K562 (cell line): ENCODE results near the gene OR2F1. TPM values are rescaled to one million over a fixed set of nuclear protein-coding genes. Genes with fewer than 3 reads are reported as not detected.

Experiments
- ATAC-seq: fragments of 200-7000 bp; cut with Tn5 transposase; 3 replicates; pipeline ENCODE4 v1.9.1; 2020; ENCODE audit warnings: moderate library complexity
- BruUV-seq: library from RNA; stranded (reverse); fragments of 400-500 nt; replicated peaks from 2 replicates; lab custom pipeline; 2021; lab: Mats Ljungman, UMichigan
- CTCF ChIA-PET: fragments of 300-600 bp; formaldehyde crosslinking; extraction: SDS; loops from one replicate; lab custom pipeline; 2021; ENCODE audit warnings: low intra/inter-chr PET ratio; lab: Yijun Ruan, JAX
- POLR2A ChIA-PET: fragments of 300-600, 350-650 bp; sonication (Branson Sonifier 250); formaldehyde crosslinking; extraction: SDS; loops from one replicate; lab custom pipeline; 2021; ENCODE audit warnings: antibody characterized with exemption, inconsistent platforms; lab: Yijun Ruan, JAX
- DNase-seq, 4 experiments: peaks; one replicate each; pipeline versions ENCODE4 v3.0.0 to v3.0.0-alpha.2; 2011 to 2018; ENCODE audit warnings: low spot score in 3 of 4, mixed read lengths in 3 of 4; ENCODE audit errors: extremely low read depth in 1 of 4
- FAIRE-seq: peaks from 2 replicates; lab custom pipeline; 2011; peaks lifted over from hg19 to GRCh38; lab: Jason Lieb, UNC
- H2AFZ ChIP-seq: 2 replicates; pipeline ENCODE4 v1.6.0; 2011; ENCODE audit warnings: low read depth, low read length, control low read depth, inconsistent platforms
- H3K27ac ChIP-seq: fragments of 200-600 bp; 3 replicates; pipeline ENCODE4 v1.8.0; 2011; ENCODE audit warnings: low read depth, mild to moderate bottlenecking, control low read depth, inconsistent platforms, low read length, moderate library complexity, mixed read lengths; ENCODE audit errors: extremely low read depth
- H3K27me3 ChIP-seq, 2 experiments: fragments of 300-600 bp in 1 of 2; 2 replicates in 1 of 2; 3 replicates in 1 of 2; pipeline versions ENCODE4 v1.6.0 to v1.8.0; 2011; ENCODE audit warnings: inconsistent platforms in 2 of 2, low read length in 2 of 2, mild to moderate bottlenecking in 1 of 2, mixed read lengths in 1 of 2, moderate library complexity in 1 of 2; ENCODE audit not compliant: control insufficient read depth in 2 of 2, insufficient read depth in 2 of 2
- H3K36me3 ChIP-seq: fragments of 300-600 bp; 3 replicates; pipeline ENCODE4 v1.8.0; 2011; ENCODE audit warnings: mild to moderate bottlenecking, low read length, inconsistent platforms; ENCODE audit not compliant: control insufficient read depth, insufficient read depth
- H3K4me1 ChIP-seq, 2 experiments: fragments of 200-600 bp in 1 of 2; replicated peaks in 1 of 2; 2 replicates in 1 of 2; 3 replicates in 1 of 2; pipeline versions ENCODE4 v1.5.1 to v1.8.0; 2011; ENCODE audit warnings: inconsistent platforms in 2 of 2, low read length in 2 of 2, mild to moderate bottlenecking in 1 of 2, mixed read lengths in 1 of 2, moderate library complexity in 1 of 2; ENCODE audit not compliant: control insufficient read depth in 2 of 2, insufficient read depth in 2 of 2
- H3K4me2 ChIP-seq: 2 replicates; pipeline ENCODE4 v1.6.1; 2011; ENCODE audit warnings: low read length, control low read depth, inconsistent platforms, mixed read lengths; ENCODE audit not compliant: insufficient read depth
- H3K4me3 ChIP-seq: fragments of 200-600 bp; sonication (generic), shearing (Covaris generic); 2 replicates; pipeline ENCODE4 v1.5.1; 2016; ENCODE audit warnings: control low read depth, inconsistent platforms
- H3K79me2 ChIP-seq: fragments of 200-600 bp; 3 replicates; pipeline ENCODE4 v1.8.0; 2011; ENCODE audit warnings: low read length, inconsistent platforms; ENCODE audit not compliant: control insufficient read depth, insufficient read depth
- H3K9ac ChIP-seq, 2 experiments: 2 replicates each; pipeline versions ENCODE4 v1.6.0 to v1.6.1; 2011; ENCODE audit warnings: low read depth in 2 of 2, low read length in 2 of 2, control low read depth in 1 of 2, inconsistent platforms in 1 of 2, mild to moderate bottlenecking in 1 of 2, mixed read lengths in 1 of 2; ENCODE audit not compliant: insufficient read depth in 1 of 2
- H3K9me1 ChIP-seq: one replicate; pipeline ENCODE4 v1.6.0; 2011; ENCODE audit warnings: inconsistent platforms, mild to moderate bottlenecking, low read length, moderate library complexity; ENCODE audit not compliant: control insufficient read depth, insufficient read depth
- H3K9me3 ChIP-seq: replicated peaks from 2 replicates; pipeline ENCODE4 v1.5.1; 2011; ENCODE audit warnings: low read depth, low read length, inconsistent platforms; ENCODE audit not compliant: control insufficient read depth, insufficient read depth
- H4K20me1 ChIP-seq: replicated peaks from 2 replicates; pipeline ENCODE4 v1.6.1; 2011; ENCODE audit warnings: low read length, inconsistent platforms, mixed read lengths; ENCODE audit not compliant: control insufficient read depth, insufficient read depth
- BCL6 ChIP-seq: fragments of 250-450 bp; sonication (Bioruptor Pico); IDR thresholded peaks from 2 replicates; pipeline ENCODE4 v1.4.0; 2020
- ETS1 ChIP-seq: conservative IDR thresholded peaks from 2 replicates; pipeline ENCODE4 v1.6.1; 2011; ENCODE audit warnings: low read depth, mild to moderate bottlenecking, low read length; ENCODE audit not compliant: control insufficient read depth
- FOXA3 ChIP-seq, 2 experiments: fragments of 450-650 bp in 1 of 2; sonication (generic) in 1 of 2; formaldehyde crosslinking; IDR thresholded peaks in 1 of 2; conservative IDR thresholded peaks in 1 of 2; 2 replicates each; pipeline versions ENCODE4 v1.4.0 to v1.8.0; 2020 to 2022; ENCODE audit warnings: mild to moderate bottlenecking in 2 of 2, missing genetic modification reagents in 1 of 2
- HNRNPK ChIP-seq: fragments of 200-400 bp; formaldehyde crosslinking; IDR thresholded peaks from one replicate; pipeline ENCODE4 v1.6.1; 2018; ENCODE audit warnings: mild to moderate bottlenecking, low read depth, low read length; ENCODE audit not compliant: poor library complexity, severe bottlenecking
- NUFIP1 ChIP-seq: fragments of 450-650 bp; IDR thresholded peaks from 2 replicates; pipeline ENCODE4 v1.6.1; 2018; ENCODE audit not compliant: partially characterized antibody
- PHB2 ChIP-seq: fragments of 450-650 bp; IDR thresholded peaks from 2 replicates; pipeline ENCODE4 v1.6.1; 2017; ENCODE audit warnings: low read depth
- POLR2AphosphoS5 ChIP-seq: IDR thresholded peaks from 2 replicates; pipeline ENCODE4 v1.6.1; 2011; ENCODE audit warnings: mild to moderate bottlenecking, low read depth, low read length, moderate library complexity; ENCODE audit not compliant: control insufficient read depth, insufficient read depth
- SMAD4 ChIP-seq: fragments of 250-450 bp; sonication (Bioruptor Pico); conservative IDR thresholded peaks from 2 replicates; pipeline ENCODE4 v1.8.0; 2021; ENCODE audit warnings: inconsistent platforms, mild to moderate bottlenecking, moderate library complexity
- TBP ChIP-seq: optimal IDR thresholded peaks from 2 replicates; pipeline ENCODE3; 2011; ENCODE audit warnings: low read depth, low read length, improper control_type of control experiment
- TGIF2 ChIP-seq: sonication (generic); formaldehyde crosslinking; IDR thresholded peaks from 2 replicates; pipeline ENCODE4 v1.8.1; 2022; ENCODE audit warnings: mild to moderate bottlenecking, missing genetic modification reagents, moderate library complexity
- ZFP36 ChIP-seq: fragments of 150-350 bp; IDR thresholded peaks from 2 replicates; pipeline ENCODE4 v1.6.1; 2018; ENCODE audit warnings: low read length, low read depth; ENCODE audit not compliant: partially characterized antibody
- ZNF41 ChIP-seq: fragments of 250-450 bp; sonication (Bioruptor Pico); conservative IDR thresholded peaks from 2 replicates; pipeline ENCODE4 v1.4.0; 2020; ENCODE audit warnings: mild to moderate bottlenecking
- ZNF507 ChIP-seq: conservative IDR thresholded peaks from 2 replicates; pipeline ENCODE4 v1.6.1; 2017; ENCODE audit warnings: missing genetic modification characterization, missing compliant biosample characterization
- ZNF707 ChIP-seq: fragments of 250-450 bp; sonication (Bioruptor Pico); conservative IDR thresholded peaks from 2 replicates; pipeline ENCODE4 v1.8.0; 2022; ENCODE audit warnings: inconsistent platforms, mild to moderate bottlenecking, moderate library complexity
- ZNF740 ChIP-seq, 3 experiments: fragments of 200-800 bp in 1 of 3; sonication (Bioruptor generic) in 1 of 3; sonication (generic) in 1 of 3; formaldehyde crosslinking in 1 of 3; IDR thresholded peaks; 2 replicates each; pipeline versions ENCODE4 v1.6.1 to v1.8.0; 2016 to 2022; ENCODE audit warnings: mild to moderate bottlenecking in 2 of 3, missing compliant biosample characterization in 2 of 3, missing genetic modification characterization in 2 of 3, missing genetic modification reagents in 1 of 3
- WGBS: fragments of 100-300 bp; shearing (Covaris generic); methylation state at CpG from one replicate; pipeline ENCODE4 v1.1.6; 2016; ENCODE audit warnings: low coverage, mixed read lengths; ENCODE audit not compliant: insufficient coverage; ENCODE audit errors: missing lambda C conversion rate; 5-methylcytosine and 5-hydroxymethylcytosine counted together
- in situ Hi-C: fragments of 300-500 bp; cut with MboI; formaldehyde crosslinking; loops from 4 replicates; pipeline ENCODE4 v1.15.0; 2018; ENCODE audit warnings: inconsistent platforms, mixed read lengths
- intact Hi-C: fragments of 100-400 bp; cut with micrococcal nuclease; formaldehyde crosslinking; loops from 2 replicates; pipeline ENCODE4 v1.14.2; 2022
- polyA plus RNA-seq, 8 experiments: library from polyadenylated mRNA; depleted of rRNA in 4 of 8; stranded (reverse) in 5 of 8; unstranded in 3 of 8; fragments of >200 nt; fragmentation: Nextera tagmentation in 2 of 8; fragmentation: Illumina TruSeq in 1 of 8; extraction: Ambion mirVana in 2 of 8; extraction: Trizol in 1 of 8; gene quantifications; 2 replicates each; pipeline versions ENCODE4 v1.2.1 to v1.2.3, GENCODE V29; 2011 to 2014; ENCODE audit warnings: inconsistent platforms in 1 of 8, missing spikeins in 1 of 8
- total RNA-seq, 7 experiments: library from RNA; depleted of rRNA in 6 of 7; stranded (reverse); fragments of >200 nt in 6 of 7; fragmentation: Illumina TruSeq in 2 of 7; extraction: Trizol in 2 of 7; gene quantifications; 2 replicates each; pipeline versions ENCODE4 v1.2.1 to v1.2.3, GENCODE V29; 2011 to 2021; ENCODE audit warnings: low replicate concordance in 1 of 7
- TF ChIP-seq, protein P1 (sequence below): fragments of 250-450 bp; sonication (Bioruptor Pico); IDR thresholded peaks from 2 replicates; pipeline ENCODE4 v1.6.1; 2021; ENCODE audit warnings: mild to moderate bottlenecking

The OR2F1 gene
- total and polyA plus RNA-seq, 9 of the 15 experiments (the other 6 are each of a cell fraction or from before 2014, with no cell fraction given): not detected

DNA sequence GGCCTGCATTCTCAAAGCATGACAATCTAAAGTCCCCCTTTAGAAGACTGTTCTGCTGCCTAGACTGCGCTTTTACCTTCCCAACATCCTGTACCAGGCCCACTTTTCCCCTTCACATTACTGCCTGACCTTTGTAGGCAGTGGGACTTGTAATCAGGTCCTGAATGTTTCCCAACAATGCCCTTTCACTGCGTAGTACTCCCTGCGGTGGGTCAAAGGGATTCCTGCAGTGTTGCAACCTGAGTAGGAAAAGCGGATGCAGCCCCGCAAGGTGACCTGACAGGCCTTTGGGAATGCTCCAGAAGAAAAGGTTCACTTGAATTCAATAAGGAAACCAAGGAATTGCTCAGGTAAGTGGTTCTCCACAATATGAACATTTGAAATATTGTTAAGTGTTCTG, 47.7 kb upstream of the OR2F1 start:
- CTCF ChIA-PET: no interaction called here
- no peak overlapping the region for H3K9ac ChIP-seq
- WGBS: 57% methylated on average over 5 of the region's 5 CpGs

More for the DNA sequence above, 47.7 kb upstream of the OR2F1 start:
- BruUV-seq: no TSS peak
- no peaks in the 10 kb centered on the region for H3K79me2 ChIP-seq
- TF ChIP-seq SMAD4 (no peak), TBP (no peak), BCL6 (CRISPR knock-in tag) (no peak), ZFP36 (no peak), ZNF41 (CRISPR knock-in tag) (no peak), ETS1 (no peak), HNRNPK (no peak), TGIF2 (no peak), FOXA3 (CRISPR knock-in tag; conservative IDR thresholded peaks at IDR 0.05 in 1 of 2, IDR thresholded peaks at IDR 0.05 in 1 of 2) (no peak), POLR2AphosphoS5 (no peak), ZNF507 (tag) (no peak), ZNF707 (CRISPR knock-in tag) (no peak), PHB2 (no peak), ZNF740 (CRISPR knock-in tag; IDR thresholded peaks at IDR 0.05) (no peak), ZNF740 (tag; IDR thresholded peaks at IDR 0.05) (no peak), NUFIP1 (no peak)
- TF ChIP-seq, protein P1, sequence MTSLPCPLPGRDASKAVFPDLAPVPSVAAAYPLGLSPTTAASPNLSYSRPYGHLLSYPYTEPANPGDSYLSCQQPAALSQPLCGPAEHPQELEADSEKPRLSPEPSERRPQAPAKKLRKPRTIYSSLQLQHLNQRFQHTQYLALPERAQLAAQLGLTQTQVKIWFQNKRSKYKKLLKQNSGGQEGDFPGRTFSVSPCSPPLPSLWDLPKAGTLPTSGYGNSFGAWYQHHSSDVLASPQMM: no peak
- TF ChIP-seq, all 486 proteins: peak for 0
- Histone ChIP-seq H3K4me3 (no peak overlapping the region), H4K20me1 (no peaks in the 10 kb centered on the region), H3K27ac (no peak overlapping the region), H3K9me1 (no peaks in the 10 kb centered on the region), H2AFZ (no peak overlapping the region), H3K27me3 (peaks cover 6 to 8% of the 10 kb centered on the region in 2 experiments; a peak in 4 of 5 replicates), H3K9me3 (no peaks in the 10 kb centered on the region), H3K36me3 (no peaks in the 10 kb centered on the region), H3K4me1 (peaks cover 0 to 7% of the 10 kb centered on the region in 2 experiments; a peak in 4 of 5 replicates), H3K4me2 (no peak overlapping the region)
- FAIRE-seq: no peak
- intact Hi-C loops: loop anchor here (10.0 kb wide), 1 partner anchor 498 kb away; the partner anchor contains the start of gene NOBOX
- no peak for ATAC-seq
- POLR2A ChIA-PET: no interaction called here
- in situ Hi-C loops: no loop called here
- DNase-seq: no peak
